HG02943 (cell line): ENCODE results near the gene NDUFS6.
"Not testable (repeated sequence)": the region's sequence is repeated elsewhere in the genome, so short reads cannot be mapped to it uniquely, and the experiment has no call there.

Source experiments
- ATAC-seq: cut with Tn5 transposase; IDR thresholded peaks from one replicate; pipeline ENCODE4 v1.9.1; 2021; ENCODE audit warnings: mild to moderate bottlenecking, low read depth, moderate library complexity; ENCODE audit not compliant: unreplicated experiment

Gene NDUFS6

GRCh38 chr5:1796371-1797102 lies 4.7 kb upstream of the NDUFS6 start:
- ATAC-seq: no peak

DNA sequence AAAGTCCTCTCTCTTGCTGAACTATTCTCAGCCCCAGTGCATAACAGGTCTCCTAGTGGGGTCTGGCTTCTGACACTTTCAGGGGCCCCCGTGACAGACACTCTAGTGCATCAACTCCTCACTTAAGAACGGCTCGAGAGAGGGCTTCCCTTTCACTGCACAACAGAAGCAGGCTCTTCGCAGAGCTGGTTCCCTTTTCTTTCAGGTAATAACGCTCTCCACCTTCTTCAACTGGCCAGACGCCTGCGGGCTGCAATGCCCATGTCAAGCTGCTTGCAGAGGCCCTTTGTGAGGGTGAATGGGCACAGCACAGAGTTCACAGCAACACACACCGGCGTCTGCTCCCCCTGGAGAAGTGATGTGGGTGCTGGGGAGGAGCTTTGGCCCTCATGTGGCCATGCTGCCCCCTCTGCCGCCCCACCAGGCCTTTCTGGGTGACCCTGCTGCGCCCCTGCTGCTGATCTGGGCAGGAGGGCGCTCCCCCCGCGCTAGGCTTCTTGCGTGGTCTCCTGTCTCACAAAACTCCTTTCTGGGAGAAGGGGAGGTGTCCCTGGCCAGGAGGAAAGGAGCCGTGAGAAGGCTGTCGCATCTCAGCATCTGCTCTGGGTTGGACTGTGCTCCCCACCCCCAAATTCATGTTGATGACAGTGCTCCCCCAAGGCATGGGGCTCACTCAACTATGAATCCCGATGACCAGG lies 4.0 kb upstream of the NDUFS6 start:
- ATAC-seq: no peak

GRCh38 chr5:1797855-1798254 lies 3.4 kb upstream of the NDUFS6 start:
- no peak for ATAC-seq

DNA sequence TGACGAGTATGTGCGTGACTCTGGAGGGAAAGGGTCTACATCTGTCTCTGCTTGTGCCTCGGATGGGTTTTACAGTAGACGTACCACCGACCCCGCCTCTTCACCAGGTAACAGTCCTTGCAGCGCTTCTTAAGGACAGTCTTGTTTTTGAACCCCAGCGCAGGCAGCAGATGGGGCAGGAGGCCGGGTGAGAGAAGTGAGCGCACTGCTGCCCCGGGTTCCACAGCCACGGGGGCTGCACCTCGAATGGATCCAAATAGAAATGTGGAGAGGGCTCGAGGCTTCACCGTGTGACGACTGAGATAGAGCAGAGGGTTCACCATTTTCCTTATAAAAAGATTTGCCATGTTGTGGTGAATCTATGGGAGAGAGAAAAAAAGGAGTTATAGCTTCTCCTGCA lies 2.6 kb upstream of the NDUFS6 start:
- not testable (repeated sequence) for ATAC-seq

GRCh38 chr5:1799110-1799601 lies 2.1 kb upstream of the NDUFS6 start:
- peak; percentile 10 for ATAC-seq

DNA sequence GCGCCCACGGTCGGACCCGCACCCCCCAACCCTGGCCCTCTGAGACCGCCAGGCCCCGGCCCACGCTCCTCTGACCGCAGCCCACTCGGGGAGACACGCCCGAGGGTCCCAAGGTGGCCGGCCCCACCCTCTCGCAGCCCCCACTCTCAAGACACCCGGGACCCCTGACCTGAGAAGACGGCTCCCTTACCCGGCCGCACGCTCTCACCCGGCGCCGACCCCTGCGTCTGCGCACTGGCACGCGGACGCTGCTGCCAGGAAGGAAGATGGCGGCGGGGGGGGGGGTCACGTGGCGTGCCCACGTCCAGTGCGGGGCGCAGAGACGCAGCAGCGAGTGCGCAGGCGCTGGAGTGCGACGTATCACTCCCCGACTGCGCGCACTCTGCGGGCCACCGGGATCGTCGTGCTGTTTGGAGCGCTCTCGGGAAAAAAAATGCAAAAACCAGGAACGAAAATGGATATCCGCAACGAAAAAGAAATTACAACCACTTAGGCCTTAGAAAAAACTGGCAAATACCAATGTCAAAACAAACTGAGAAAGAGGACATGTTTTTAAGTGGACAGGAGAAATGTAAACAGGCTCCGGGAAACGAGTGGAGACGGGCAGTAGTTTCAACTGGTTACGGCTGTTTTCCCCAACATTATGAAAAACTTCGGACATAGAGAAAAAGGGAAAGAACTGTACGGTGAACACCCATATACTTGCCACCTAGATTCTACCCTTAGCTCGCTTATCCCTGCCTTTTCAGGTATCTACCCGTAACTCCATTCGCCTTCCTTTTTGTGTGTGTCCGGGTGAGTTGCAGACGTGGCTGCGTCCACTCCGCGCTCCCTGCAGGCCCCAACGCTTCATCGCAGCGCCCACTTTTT lies 1.4 kb upstream of the NDUFS6 start, which contains the start of gene MRPL36:
TSS of gene MRPL36 (minus strand) at position 236 of the 870 bp plus-strand sequence. CDS start 902 bp downstream, outside the sequence.
- peak; percentile 43 for ATAC-seq

- ATAC-seq: peak; percentile 42
Measured at GRCh38 chr5:1800472-1801221, 560 bp upstream of the NDUFS6 start.

DNA sequence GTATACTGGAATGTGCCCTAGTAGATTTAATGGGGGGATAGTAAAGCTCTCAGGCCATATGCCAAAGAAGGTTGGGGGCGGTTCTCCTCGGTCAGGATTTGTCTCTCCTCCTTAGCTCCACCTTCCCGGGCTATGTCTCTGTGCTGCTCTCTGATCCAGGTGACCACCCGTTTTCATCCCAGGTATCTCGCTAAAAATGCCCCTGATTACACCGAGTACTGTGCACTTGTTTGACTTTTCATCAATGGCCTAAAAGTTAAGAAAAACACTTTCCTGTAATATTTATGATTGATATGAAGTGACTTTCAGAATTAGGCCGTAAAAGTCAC lies 724 bp downstream of the NDUFS6 start:
- no peak for ATAC-seq

DNA sequence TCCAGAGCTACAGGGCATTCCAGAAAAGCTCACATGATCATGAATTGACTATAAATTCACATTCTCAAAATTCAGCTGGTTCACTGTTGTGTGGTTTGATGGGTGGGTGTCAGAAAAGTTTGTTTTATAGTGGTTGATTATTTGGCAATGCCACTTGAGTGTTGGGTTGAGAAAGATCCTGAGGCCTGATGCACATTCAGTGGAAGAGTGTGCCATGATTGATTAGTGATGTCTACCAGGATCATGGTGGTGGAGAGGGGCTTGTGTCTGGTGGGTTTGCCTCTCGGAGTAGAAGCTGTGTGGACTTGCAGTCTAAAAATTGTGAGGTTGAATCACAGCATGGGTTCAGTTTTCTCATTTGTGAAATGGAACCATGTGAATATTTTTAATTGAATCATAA lies 2.0 kb downstream of the NDUFS6 start:
- ATAC-seq: no peak

GRCh38 chr5:1804001-1804690 lies 2.9 kb downstream of the NDUFS6 start:
- no peak for ATAC-seq

GRCh38 chr5:1805326-1805725 lies 4.1 kb downstream of the NDUFS6 start:
- ATAC-seq: no peak

DNA sequence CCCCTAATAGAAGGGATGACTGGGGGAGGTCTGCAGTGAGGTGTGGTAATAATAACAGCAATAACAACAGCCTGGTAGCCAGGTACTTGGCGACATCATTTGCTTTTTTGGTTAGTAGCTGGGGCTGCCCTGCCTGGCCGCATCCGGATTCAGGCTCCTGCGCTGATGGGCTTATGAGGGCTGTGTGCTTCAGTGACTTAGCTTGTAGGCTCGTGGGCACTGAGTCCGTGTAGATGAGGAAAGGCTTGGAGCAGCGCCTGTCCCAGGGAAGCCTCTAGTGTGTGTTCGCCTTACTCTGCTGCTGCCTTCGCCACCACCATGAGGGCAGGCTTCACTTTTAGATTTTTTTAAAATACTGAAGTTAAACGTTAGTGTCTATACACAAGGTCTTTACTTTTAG lies 4.5 kb downstream of the NDUFS6 start:
- no peak for ATAC-seq

GRCh38 chr5:1806199-1806598 lies 5.0 kb downstream of the NDUFS6 start:
- ATAC-seq: no peak

- no peak for ATAC-seq
Measured at GRCh38 chr5:1806974-1807373, 5.8 kb downstream of the NDUFS6 start.

DNA sequence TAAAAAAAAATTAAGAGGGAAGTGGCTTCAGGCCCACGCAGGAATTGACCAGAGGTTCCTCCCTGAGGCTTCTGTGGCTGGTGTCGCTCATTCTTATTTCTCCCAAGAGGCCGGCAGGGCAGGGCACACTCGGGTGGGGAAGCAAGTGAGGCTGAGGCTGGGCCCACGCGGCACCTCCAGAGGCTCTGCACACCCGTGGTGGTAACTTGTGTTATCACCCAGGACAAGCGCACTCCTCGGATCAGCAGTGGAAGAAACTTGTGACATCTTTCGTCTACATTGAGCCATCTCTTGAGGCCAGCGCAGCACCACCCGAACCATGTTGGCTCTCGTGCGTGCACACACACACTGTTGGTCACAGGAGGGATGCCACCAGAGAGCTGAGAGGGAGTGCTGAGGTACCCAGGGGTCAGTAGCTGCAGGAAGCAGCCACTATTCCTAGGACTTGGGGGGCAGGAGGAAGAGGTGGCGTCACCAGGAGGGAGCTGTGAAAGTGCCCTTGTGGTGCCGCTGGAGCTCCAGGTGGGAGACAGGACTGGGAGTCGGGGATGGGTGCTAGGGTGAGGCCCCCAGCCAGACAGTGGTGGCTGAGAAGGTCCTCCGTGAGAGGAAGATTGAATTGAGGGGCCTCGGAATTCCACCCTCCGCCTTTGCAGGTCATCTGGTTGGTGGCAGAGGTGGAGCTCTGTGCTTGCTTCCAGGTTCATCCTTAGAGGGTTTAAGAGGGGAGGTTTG lies 6.4 kb downstream of the NDUFS6 start:
- ATAC-seq: no peak

- ATAC-seq: no peak
Measured at GRCh38 chr5:1808439-1808838, 7.2 kb downstream of the NDUFS6 start.

- ATAC-seq: no peak
Measured at GRCh38 chr5:1809416-1810035, 8.3 kb downstream of the NDUFS6 start.

GRCh38 chr5:1810581-1811101 lies 9.4 kb downstream of the NDUFS6 start:
- ATAC-seq: no peak
